HG03108 (cell line): ENCODE data around the gene ATP6V0A4.
"Not testable (repeated sequence)": the region's sequence is repeated elsewhere in the genome, so short reads cannot be mapped to it uniquely, and the experiment has no call there.

Experiments
- ATAC-seq: cut with Tn5 transposase; IDR thresholded peaks from one replicate; pipeline ENCODE4 v1.9.1; 2021; ENCODE audit warnings: moderate library complexity; ENCODE audit not compliant: unreplicated experiment

Gene ATP6V0A4

GRCh38 chr7:138705167-138705566 is 92.8 kb downstream of the ATP6V0A4 start:
- ATAC-seq, result no peak

GRCh38 chr7:138701537-138701923 is 96.5 kb downstream of the ATP6V0A4 start:
- ATAC-seq, result no peak

- ATAC-seq, result no peak
Observed at GRCh38 chr7:138700857-138701536, 97.0 kb downstream of the ATP6V0A4 start, which contains the start of gene SVOPL. Gene SVOPL, minus strand, starts transcription at chr7:138701362. Its CDS starts 22,317 bp downstream, at chr7:138679045.

- ATAC-seq, result no peak
Observed at GRCh38 chr7:138699661-138700060, 98.3 kb downstream of the ATP6V0A4 start.

GRCh38 chr7:138698281-138698680 is 99.7 kb downstream of the ATP6V0A4 start:
- ATAC-seq, result no peak

GRCh38 chr7:138697535-138698182 is 100.3 kb downstream of the ATP6V0A4 start:
- no peak for ATAC-seq

- not testable (repeated sequence) for ATAC-seq
Observed at GRCh38 chr7:138695776-138696175, 102.2 kb downstream of the ATP6V0A4 start.

GRCh38 chr7:138695106-138695505 is 102.9 kb downstream of the ATP6V0A4 start:
- no peak for ATAC-seq

GRCh38 chr7:138691178-138691577 is 106.8 kb downstream of the ATP6V0A4 start:
- no peak for ATAC-seq

GRCh38 chr7:138690495-138690894 is 107.5 kb downstream of the ATP6V0A4 start:
- no peak for ATAC-seq

GRCh38 chr7:138688037-138688436 is 110.0 kb downstream of the ATP6V0A4 start:
- not testable (repeated sequence) for ATAC-seq

- ATAC-seq, result no peak
Observed at GRCh38 chr7:138684340-138684739, 113.7 kb downstream of the ATP6V0A4 start.

GRCh38 chr7:138679793-138680192 is 118.2 kb downstream of the ATP6V0A4 start:
- ATAC-seq, result no peak

- no peak for ATAC-seq
Observed at GRCh38 chr7:138670594-138670993, 127.4 kb downstream of the ATP6V0A4 start.

GRCh38 chr7:138669364-138669763 is 128.6 kb downstream of the ATP6V0A4 start:
- ATAC-seq, result no peak

GRCh38 chr7:138668946-138669345 is 129.1 kb downstream of the ATP6V0A4 start:
- ATAC-seq, result no peak

GRCh38 chr7:138668229-138668596 is 129.8 kb downstream of the ATP6V0A4 start:
- no peak for ATAC-seq

GRCh38 chr7:138667535-138668228 is 130.3 kb downstream of the ATP6V0A4 start:
- no peak for ATAC-seq

- no peak for ATAC-seq
Observed at GRCh38 chr7:138666385-138666784, 131.6 kb downstream of the ATP6V0A4 start.

- no peak for ATAC-seq
Observed at GRCh38 chr7:138665669-138666140, 132.3 kb downstream of the ATP6V0A4 start.

- ATAC-seq, result no peak
Observed at GRCh38 chr7:138665249-138665648, 132.7 kb downstream of the ATP6V0A4 start.
